ENCODE measurements around the gene RNF157. TPM values are rescaled to one million over a fixed set of nuclear protein-coding genes. Genes with fewer than 3 reads are reported as not detected.
"Not testable (repeated sequence)": the region's sequence is repeated elsewhere in the genome, so short reads cannot be mapped to it uniquely, and the experiment has no call there.

Gene RNF157
- total RNA-seq, 1 experiment from 2014 or later = 29.3 TPM

- Mint-ChIP-seq H3K36me3 (ENCODE audit: insufficient read depth, unreplicated experiment) (no peaks in the 10 kb centered on the region), H3K27me3 (ENCODE audit: insufficient read depth, unreplicated experiment) (no peaks in the 10 kb centered on the region), H3K4me1 (ENCODE audit: low read depth, unreplicated experiment) (peaks cover 4% of the 10 kb centered on the region), H3K4me3 (ENCODE audit: unreplicated experiment) (no peak overlapping the region), H3K9me3 (ENCODE audit: unreplicated experiment) (no peaks in the 10 kb centered on the region), H3K27ac (ENCODE audit: unreplicated experiment) (no peak overlapping the region)
- intact Hi-C loops (cut with micrococcal nuclease; ENCODE audit: unreplicated experiment) = no loop called here
- Histone ChIP-seq H3K36me3 (ENCODE audit: control insufficient read depth, insufficient read depth, low read length) (no peaks in the 10 kb centered on the region), H3K4me3 (ENCODE audit: low read depth, low read length) (no peak overlapping the region), H3K9me3 (no peaks in the 10 kb centered on the region), H3K27me3 (replicated peaks; ENCODE audit: control insufficient read depth, insufficient read depth, low read length) (no peaks in the 10 kb centered on the region), H3K4me1 (peaks cover 4% of the 10 kb centered on the region)
- ChIA-PET POLR2A (no interaction called here), CTCF (interaction anchor here (1.0 to 1.5 kb wide), 2 partner anchors 10 to 90 kb away, joined by 3 to 6 read pairs; no protein-coding TSS in a partner anchor)
- no TSS peak for BruUV-seq (replicated peaks)
- no peak for DNase-seq
- no peak for TF ChIP-seq CTCF (IDR thresholded peaks at IDR 0.05; ENCODE audit: insufficient read depth in 1 of 2, low read depth in 1 of 2, low read length in 1 of 2, severe bottlenecking in 1 of 2, unreplicated experiment in 1 of 2)
Observed at GRCh38 chr17:76189741-76190140, 50.6 kb downstream of the RNF157 start.

GRCh38 chr17:76189247-76189646 is 51.0 kb downstream of the RNF157 start:
- no peaks in the 10 kb centered on the region for H3K36me3 Mint-ChIP-seq (ENCODE audit: insufficient read depth, unreplicated experiment)
- H3K27me3 Mint-ChIP-seq (ENCODE audit: insufficient read depth, unreplicated experiment) = no peaks in the 10 kb centered on the region
- CTCF ChIA-PET = interaction anchor here (1.0 to 1.5 kb wide), 2 partner anchors 9 to 91 kb away, joined by 3 to 6 read pairs; no protein-coding TSS in a partner anchor
- H3K27ac Mint-ChIP-seq (ENCODE audit: unreplicated experiment) = no peak overlapping the region
- BruUV-seq (replicated peaks) = no TSS peak
- POLR2A ChIA-PET = no interaction called here
- intact Hi-C loops (cut with micrococcal nuclease; ENCODE audit: unreplicated experiment) = no loop called here
- no peaks in the 10 kb centered on the region for H3K27me3 ChIP-seq (replicated peaks; ENCODE audit: control insufficient read depth, insufficient read depth, low read length)
- H3K9me3 Mint-ChIP-seq (ENCODE audit: unreplicated experiment) = no peaks in the 10 kb centered on the region
- no peak for TF ChIP-seq CTCF (IDR thresholded peaks at IDR 0.05; ENCODE audit: insufficient read depth in 1 of 2, low read depth in 1 of 2, low read length in 1 of 2, severe bottlenecking in 1 of 2, unreplicated experiment in 1 of 2)
- no peaks in the 10 kb centered on the region for H3K36me3 ChIP-seq (ENCODE audit: control insufficient read depth, insufficient read depth, low read length)
- no peak overlapping the region for H3K4me3 Mint-ChIP-seq (ENCODE audit: unreplicated experiment)
- no peak overlapping the region for H3K4me3 ChIP-seq (ENCODE audit: low read depth, low read length)
- peaks cover 7% of the 10 kb centered on the region for H3K4me1 ChIP-seq
- no peak for DNase-seq
- H3K4me1 Mint-ChIP-seq (ENCODE audit: low read depth, unreplicated experiment) = peaks cover 6% of the 10 kb centered on the region
- no peaks in the 10 kb centered on the region for H3K9me3 ChIP-seq

- TF ChIP-seq CTCF (IDR thresholded peaks at IDR 0.05; ENCODE audit: insufficient read depth in 1 of 2, low read depth in 1 of 2, low read length in 1 of 2, severe bottlenecking in 1 of 2, unreplicated experiment in 1 of 2) = no peak
Observed at GRCh38 chr17:76188213-76189016, 51.9 kb downstream of the RNF157 start.

GRCh38 chr17:76186774-76187173 is 53.5 kb downstream of the RNF157 start:
- DNase-seq; BruUV-seq (replicated peaks); H3K4me1 ChIP-seq; H3K27ac Mint-ChIP-seq (ENCODE audit: unreplicated experiment); CTCF ChIA-PET; intact Hi-C loops (cut with micrococcal nuclease; ENCODE audit: unreplicated experiment); H3K36me3 Mint-ChIP-seq (ENCODE audit: insufficient read depth, unreplicated experiment); H3K9me3 ChIP-seq; H3K27me3 ChIP-seq (replicated peaks; ENCODE audit: control insufficient read depth, insufficient read depth, low read length); H3K4me3 ChIP-seq (ENCODE audit: low read depth, low read length); H3K4me1 Mint-ChIP-seq (ENCODE audit: low read depth, unreplicated experiment); H3K4me3 Mint-ChIP-seq (ENCODE audit: unreplicated experiment); H3K9me3 Mint-ChIP-seq (ENCODE audit: unreplicated experiment); H3K27me3 Mint-ChIP-seq (ENCODE audit: insufficient read depth, unreplicated experiment); POLR2A ChIA-PET; H3K36me3 ChIP-seq (ENCODE audit: control insufficient read depth, insufficient read depth, low read length): not testable (repeated sequence)

More at GRCh38 chr17:76188213-76189016, 51.9 kb downstream of the RNF157 start:
- BruUV-seq (replicated peaks) = no TSS peak
- Histone ChIP-seq H3K4me1 (peaks cover 7% of the 10 kb centered on the region), H3K27me3 (replicated peaks; ENCODE audit: control insufficient read depth, insufficient read depth, low read length) (no peaks in the 10 kb centered on the region), H3K36me3 (ENCODE audit: control insufficient read depth, insufficient read depth, low read length) (no peaks in the 10 kb centered on the region), H3K4me3 (ENCODE audit: low read depth, low read length) (no peak overlapping the region), H3K9me3 (no peaks in the 10 kb centered on the region)
- Mint-ChIP-seq H3K4me1 (ENCODE audit: low read depth, unreplicated experiment) (peaks cover 6% of the 10 kb centered on the region), H3K36me3 (ENCODE audit: insufficient read depth, unreplicated experiment) (no peaks in the 10 kb centered on the region), H3K27ac (ENCODE audit: unreplicated experiment) (no peak overlapping the region), H3K4me3 (ENCODE audit: unreplicated experiment) (no peak overlapping the region), H3K9me3 (ENCODE audit: unreplicated experiment) (no peaks in the 10 kb centered on the region), H3K27me3 (ENCODE audit: insufficient read depth, unreplicated experiment) (no peaks in the 10 kb centered on the region)
- intact Hi-C loops (cut with micrococcal nuclease; ENCODE audit: unreplicated experiment) = no loop called here
- ChIA-PET POLR2A (no interaction called here), CTCF (interaction anchor here (0.6 to 1.5 kb wide), 2 partner anchors 80 to 92 kb away, joined by 3 to 6 read pairs; no protein-coding TSS in a partner anchor)
- DNase-seq = no peak

Data from Caco-2 (cell line).